Vagina (tissue), 2 donors: ENCODE measurements around the gene ZNF469.

Experiments used
- POLR2A ChIP-seq, 2 donors: fragments of 450-650 bp; IDR thresholded peaks; one replicate each; pipeline ENCODE4 v1.6.1; 2017; ENCODE audit warnings: antibody characterized with exemption in 2 of 2, mild to moderate bottlenecking in 2 of 2, moderate library complexity in 2 of 2
- TF ChIP-seq, protein P1 (sequence below), 3 experiments: fragments of 450-650 bp in 2 of 3; fragments of 200-600 bp in 1 of 3; sonication (generic) in 1 of 3; IDR thresholded peaks; one replicate each; pipeline ENCODE4 v1.5.1; 2017 to 2019; ENCODE audit warnings: antibody characterized with exemption in 3 of 3, mild to moderate bottlenecking in 2 of 3, moderate library complexity in 2 of 3

GRCh38 chr16:88375996-88376834 is 6.5 kb upstream of the ZNF469 start:
- TF ChIP-seq, protein P1, sequence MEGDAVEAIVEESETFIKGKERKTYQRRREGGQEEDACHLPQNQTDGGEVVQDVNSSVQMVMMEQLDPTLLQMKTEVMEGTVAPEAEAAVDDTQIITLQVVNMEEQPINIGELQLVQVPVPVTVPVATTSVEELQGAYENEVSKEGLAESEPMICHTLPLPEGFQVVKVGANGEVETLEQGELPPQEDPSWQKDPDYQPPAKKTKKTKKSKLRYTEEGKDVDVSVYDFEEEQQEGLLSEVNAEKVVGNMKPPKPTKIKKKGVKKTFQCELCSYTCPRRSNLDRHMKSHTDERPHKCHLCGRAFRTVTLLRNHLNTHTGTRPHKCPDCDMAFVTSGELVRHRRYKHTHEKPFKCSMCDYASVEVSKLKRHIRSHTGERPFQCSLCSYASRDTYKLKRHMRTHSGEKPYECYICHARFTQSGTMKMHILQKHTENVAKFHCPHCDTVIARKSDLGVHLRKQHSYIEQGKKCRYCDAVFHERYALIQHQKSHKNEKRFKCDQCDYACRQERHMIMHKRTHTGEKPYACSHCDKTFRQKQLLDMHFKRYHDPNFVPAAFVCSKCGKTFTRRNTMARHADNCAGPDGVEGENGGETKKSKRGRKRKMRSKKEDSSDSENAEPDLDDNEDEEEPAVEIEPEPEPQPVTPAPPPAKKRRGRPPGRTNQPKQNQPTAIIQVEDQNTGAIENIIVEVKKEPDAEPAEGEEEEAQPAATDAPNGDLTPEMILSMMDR (IDR thresholded peaks at IDR 0.05), result no peak
- TF ChIP-seq POLR2A (IDR thresholded peaks at IDR 0.05), result no peak
